K562 (cell line): ENCODE data around the gene C4orf17. TPM values are rescaled to one million over a fixed set of nuclear protein-coding genes. Genes with fewer than 3 reads are reported as not detected.
A peak's percentile ranks its signal among the peaks of the same experiment; 100 is the strongest.

Experiments used
- ATF7 ChIP-seq: fragments of 450-650 bp; IDR thresholded peaks from 2 replicates; pipeline ENCODE4 v1.7.1; 2014; ENCODE audit warnings: mild to moderate bottlenecking, moderate library complexity
- CBX2 ChIP-seq: fragments of 200-600 bp; sonication (generic); IDR thresholded peaks from one replicate; pipeline ENCODE4 v1.6.1; 2012; ENCODE audit warnings: mild to moderate bottlenecking, low read length, inconsistent platforms; ENCODE audit not compliant: insufficient read depth, poor library complexity, severe bottlenecking
- ETV6 ChIP-seq, 3 experiments: fragments of 150-350 bp in 1 of 3; sonication (generic) in 1 of 3; formaldehyde crosslinking in 1 of 3; IDR thresholded peaks; 2 replicates each; pipeline versions ENCODE4 v1.6.1 to v1.8.0; 2014 to 2022; ENCODE audit warnings: borderline replicate concordance in 2 of 3, low read depth in 2 of 3, antibody characterized with exemption in 1 of 3, low read length in 1 of 3, mild to moderate bottlenecking in 1 of 3, missing genetic modification reagents in 1 of 3
- HES1 ChIP-seq: fragments of 450-650 bp; IDR thresholded peaks from 2 replicates; pipeline ENCODE4 v1.6.1; 2016; ENCODE audit warnings: low read depth, mild to moderate bottlenecking, moderate library complexity
- HNRNPK ChIP-seq: fragments of 200-400 bp; formaldehyde crosslinking; IDR thresholded peaks from one replicate; pipeline ENCODE4 v1.6.1; 2018; ENCODE audit warnings: mild to moderate bottlenecking, low read depth, low read length; ENCODE audit not compliant: poor library complexity, severe bottlenecking
- MTA1 ChIP-seq: fragments of 450-650 bp; IDR thresholded peaks from 2 replicates; pipeline ENCODE4 v1.6.1; 2017; ENCODE audit warnings: borderline replicate concordance
- NCOA1 ChIP-seq: fragments of 450-650 bp; IDR thresholded peaks from 2 replicates; pipeline ENCODE4 v1.6.1; 2016; ENCODE audit warnings: low read depth
- NCOA4 ChIP-seq: fragments of 450-650 bp; IDR thresholded peaks from 2 replicates; pipeline ENCODE4 v1.6.1; 2018; ENCODE audit warnings: mild to moderate bottlenecking; ENCODE audit not compliant: partially characterized antibody
- NFATC3 ChIP-seq: fragments of 450-650 bp; IDR thresholded peaks from 2 replicates; pipeline ENCODE4 v1.6.1; 2017; ENCODE audit warnings: mild to moderate bottlenecking
- OTX1 ChIP-seq: fragments of 450-650 bp; formaldehyde crosslinking; IDR thresholded peaks from 2 replicates; pipeline ENCODE4 v1.4.0; 2022; ENCODE audit warnings: mild to moderate bottlenecking
- RAD21 ChIP-seq, 2 experiments: fragments of 250-450 bp in 1 of 2; fragments of 450-650 bp in 1 of 2; sonication (Bioruptor Pico) in 1 of 2; formaldehyde crosslinking in 1 of 2; IDR thresholded peaks in 1 of 2; conservative IDR thresholded peaks in 1 of 2; 2 replicates each; pipeline versions ENCODE4 v1.4.0 to v1.8.0; 2020 to 2022; ENCODE audit warnings: mild to moderate bottlenecking in 2 of 2, moderate library complexity in 1 of 2
- RHOXF2B ChIP-seq: fragments of 250-450 bp; sonication (Bioruptor Pico); conservative IDR thresholded peaks from 2 replicates; pipeline ENCODE4 v1.5.1; 2021
- SMC3 ChIP-seq: conservative IDR thresholded peaks from 2 replicates; pipeline ENCODE4 v1.6.1; 2011; ENCODE audit warnings: low read depth, low read length, improper control_type of control experiment; ENCODE audit not compliant: insufficient read depth
- SRSF1 ChIP-seq: fragments of 200-400 bp; formaldehyde crosslinking; IDR thresholded peaks from 2 replicates; pipeline ENCODE4 v1.6.1; 2017; ENCODE audit warnings: mild to moderate bottlenecking, low read depth, low read length, moderate library complexity
- TEAD1 ChIP-seq, 2 experiments: fragments of 450-650 bp in 1 of 2; sonication (generic) in 1 of 2; formaldehyde crosslinking; IDR thresholded peaks; 2 replicates each; pipeline versions ENCODE4 v1.4.0 to v1.8.0; 2020 to 2022; ENCODE audit warnings: mild to moderate bottlenecking in 2 of 2, missing genetic modification reagents in 1 of 2
- XRCC5 ChIP-seq: fragments of 200-400 bp; formaldehyde crosslinking; IDR thresholded peaks from 2 replicates; pipeline ENCODE4 v1.6.1; 2017; ENCODE audit warnings: low read depth, mild to moderate bottlenecking, low read length
- ZNF224 ChIP-seq: sonication (generic); formaldehyde crosslinking; IDR thresholded peaks from 2 replicates; pipeline ENCODE4 v1.8.0; 2022; ENCODE audit warnings: mild to moderate bottlenecking, missing genetic modification reagents
- ZNF282 ChIP-seq: sonication (generic); formaldehyde crosslinking; IDR thresholded peaks from 2 replicates; pipeline ENCODE4 v1.8.1; 2023; ENCODE audit warnings: missing genetic modification reagents
- ZNF780A ChIP-seq: fragments of 250-450 bp; sonication (Bioruptor Pico); IDR thresholded peaks from 2 replicates; pipeline ENCODE4 v1.5.0; 2021; ENCODE audit warnings: mild to moderate bottlenecking
- ZSCAN29 ChIP-seq: fragments of 450-650 bp; IDR thresholded peaks from 2 replicates; pipeline ENCODE4 v1.6.1; 2017
- polyA plus RNA-seq, 8 experiments: library from polyadenylated mRNA; depleted of rRNA in 4 of 8; stranded (reverse) in 5 of 8; unstranded in 3 of 8; fragments of >200 nt; fragmentation: Nextera tagmentation in 2 of 8; fragmentation: Illumina TruSeq in 1 of 8; extraction: Ambion mirVana in 2 of 8; extraction: Trizol in 1 of 8; gene quantifications; 2 replicates each; pipeline versions ENCODE4 v1.2.1 to v1.2.3, GENCODE V29; 2011 to 2014; ENCODE audit warnings: inconsistent platforms in 1 of 8, missing spikeins in 1 of 8
- total RNA-seq, 7 experiments: library from RNA; depleted of rRNA in 6 of 7; stranded (reverse); fragments of >200 nt in 6 of 7; fragmentation: Illumina TruSeq in 2 of 7; extraction: Trizol in 2 of 7; gene quantifications; 2 replicates each; pipeline versions ENCODE4 v1.2.1 to v1.2.3, GENCODE V29; 2011 to 2021; ENCODE audit warnings: low replicate concordance in 1 of 7
- TF ChIP-seq, protein P1 (sequence below): fragments of 450-650 bp; IDR thresholded peaks from 2 replicates; pipeline ENCODE4 v1.6.1; 2017; ENCODE audit warnings: mild to moderate bottlenecking, moderate library complexity
- TF ChIP-seq, protein P2 (sequence below): fragments of 250-450 bp; sonication (Bioruptor Pico); IDR thresholded peaks from 2 replicates; pipeline ENCODE4 v1.8.0; 2021; ENCODE audit warnings: borderline replicate concordance, mild to moderate bottlenecking, moderate library complexity; ENCODE audit not compliant: poor library complexity, severe bottlenecking
- TF ChIP-seq, protein P3 (sequence below): fragments of 250-450 bp; sonication (Bioruptor Pico); IDR thresholded peaks from 2 replicates; pipeline ENCODE4 v1.8.0; 2022; ENCODE audit warnings: moderate library complexity, mild to moderate bottlenecking, inconsistent platforms

C4orf17 gene
- total and polyA plus RNA-seq, 9 of the 15 experiments (the other 6 are each of a cell fraction or from before 2014, with no cell fraction given): not detected

DNA sequence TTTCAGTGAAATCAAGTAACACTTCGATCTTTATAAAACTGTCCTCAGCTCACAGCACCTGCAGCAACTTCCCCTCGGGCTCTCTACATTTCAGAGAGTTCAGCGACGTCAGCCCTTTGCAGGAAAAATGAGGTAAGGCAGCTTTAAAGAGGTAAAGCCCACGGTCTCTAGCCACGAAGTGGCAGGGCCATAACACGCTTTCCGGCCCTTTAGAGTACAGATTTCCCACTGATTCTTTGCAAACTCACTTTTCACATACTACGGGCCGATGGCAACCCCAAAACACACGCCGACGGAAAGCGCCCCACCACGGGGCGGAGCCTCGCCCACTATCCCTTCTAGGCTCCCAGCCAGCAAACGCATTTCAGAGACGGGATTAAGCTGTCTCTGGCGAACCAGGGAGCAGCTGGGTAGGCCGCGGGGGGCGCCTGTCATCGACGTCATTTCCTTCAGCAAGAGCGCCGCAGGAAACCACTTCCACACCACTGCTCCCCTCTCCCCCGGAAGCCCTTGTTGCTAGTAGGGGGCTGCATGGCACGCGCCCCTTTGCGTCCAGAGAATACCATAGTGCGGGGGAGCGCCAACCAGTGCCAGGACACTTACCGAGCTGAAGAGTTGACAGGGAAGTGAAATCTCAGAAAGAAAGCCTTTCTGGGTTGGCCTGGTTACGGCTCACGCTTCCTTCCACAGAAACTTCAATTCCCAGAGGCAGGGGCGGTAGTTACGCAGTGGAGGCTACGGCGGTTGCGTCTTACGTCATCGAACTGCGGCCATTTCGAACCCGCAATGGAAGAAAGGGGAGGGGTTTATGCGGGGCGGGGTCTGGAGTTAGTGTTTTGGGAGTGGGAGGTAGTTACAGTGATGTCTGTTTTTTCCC lies 52.7 kb downstream of the C4orf17 start, which contains the start of gene TRMT10A (continued):
- TF ChIP-seq ETV6 (IDR thresholded peaks at IDR 0.05; ENCODE audit: borderline replicate concordance in 1 of 2, low read depth in 2 of 2, low read length in 1 of 2): no peak
- no peak for TF ChIP-seq ETV6 (CRISPR knock-in tag; IDR thresholded peaks at IDR 0.05; ENCODE audit: borderline replicate concordance)
- TF ChIP-seq SRSF1: no peak
- TF ChIP-seq, protein P1, sequence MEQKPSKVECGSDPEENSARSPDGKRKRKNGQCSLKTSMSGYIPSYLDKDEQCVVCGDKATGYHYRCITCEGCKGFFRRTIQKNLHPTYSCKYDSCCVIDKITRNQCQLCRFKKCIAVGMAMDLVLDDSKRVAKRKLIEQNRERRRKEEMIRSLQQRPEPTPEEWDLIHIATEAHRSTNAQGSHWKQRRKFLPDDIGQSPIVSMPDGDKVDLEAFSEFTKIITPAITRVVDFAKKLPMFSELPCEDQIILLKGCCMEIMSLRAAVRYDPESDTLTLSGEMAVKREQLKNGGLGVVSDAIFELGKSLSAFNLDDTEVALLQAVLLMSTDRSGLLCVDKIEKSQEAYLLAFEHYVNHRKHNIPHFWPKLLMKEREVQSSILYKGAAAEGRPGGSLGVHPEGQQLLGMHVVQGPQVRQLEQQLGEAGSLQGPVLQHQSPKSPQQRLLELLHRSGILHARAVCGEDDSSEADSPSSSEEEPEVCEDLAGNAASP: no peak
- TF ChIP-seq HNRNPK: no peak
- no peak; a peak in 1 of 4 replicates for TF ChIP-seq TEAD1 (CRISPR knock-in tag; IDR thresholded peaks at IDR 0.05)
- 0 out of 2 replicates have a peak, but pooled peaks have one; percentile 12 for TF ChIP-seq NCOA1
- no peak for TF ChIP-seq SMC3
- no peak for TF ChIP-seq RAD21 (CRISPR knock-in tag; conservative IDR thresholded peaks at IDR 0.05 in 1 of 2, IDR thresholded peaks at IDR 0.05 in 1 of 2)
- TF ChIP-seq ATF7: peak; percentile 97
- TF ChIP-seq, protein P2, sequence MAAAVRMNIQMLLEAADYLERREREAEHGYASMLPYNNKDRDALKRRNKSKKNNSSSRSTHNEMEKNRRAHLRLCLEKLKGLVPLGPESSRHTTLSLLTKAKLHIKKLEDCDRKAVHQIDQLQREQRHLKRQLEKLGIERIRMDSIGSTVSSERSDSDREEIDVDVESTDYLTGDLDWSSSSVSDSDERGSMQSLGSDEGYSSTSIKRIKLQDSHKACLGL (CRISPR knock-in tag): no peak
- TF ChIP-seq, protein P3, sequence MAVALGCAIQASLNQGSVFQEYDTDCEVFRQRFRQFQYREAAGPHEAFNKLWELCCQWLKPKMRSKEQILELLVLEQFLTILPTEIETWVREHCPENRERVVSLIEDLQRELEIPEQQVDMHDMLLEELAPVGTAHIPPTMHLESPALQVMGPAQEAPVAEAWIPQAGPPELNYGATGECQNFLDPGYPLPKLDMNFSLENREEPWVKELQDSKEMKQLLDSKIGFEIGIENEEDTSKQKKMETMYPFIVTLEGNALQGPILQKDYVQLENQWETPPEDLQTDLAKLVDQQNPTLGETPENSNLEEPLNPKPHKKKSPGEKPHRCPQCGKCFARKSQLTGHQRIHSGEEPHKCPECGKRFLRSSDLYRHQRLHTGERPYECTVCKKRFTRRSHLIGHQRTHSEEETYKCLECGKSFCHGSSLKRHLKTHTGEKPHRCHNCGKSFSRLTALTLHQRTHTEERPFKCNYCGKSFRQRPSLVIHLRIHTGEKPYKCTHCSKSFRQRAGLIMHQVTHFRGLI (CRISPR knock-in tag): no peak
- TF ChIP-seq ZSCAN29: no peak
- no peak for TF ChIP-seq CBX2
- peak; percentile 22; the same call in 1 of the 2 replicates for TF ChIP-seq XRCC5
- no peak for TF ChIP-seq NCOA4
- no peak for TF ChIP-seq HES1
- TF ChIP-seq ZNF224: no peak
- TF ChIP-seq ZNF282 (CRISPR knock-in tag): no peak
- TF ChIP-seq ZNF780A (CRISPR knock-in tag): no peak
- TF ChIP-seq OTX1 (CRISPR knock-in tag): no peak
- TF ChIP-seq RHOXF2B: no peak
- peak; percentile 97 for TF ChIP-seq MTA1
- TF ChIP-seq NFATC3: no peak
